ENCODE measurements around the gene IL2RA. TPM values are rescaled to one million over a fixed set of nuclear protein-coding genes. Genes with fewer than 3 reads are reported as not detected.
A peak's percentile ranks its signal among the peaks of the same experiment; 100 is the strongest.

Gene IL2RA
- total RNA-seq, 2 donors from 2014 or later, result 1,064 to 1,187 TPM

GRCh38 chr10:6092731-6093130 lies 30.6 kb upstream of the IL2RA start:
- Mint-ChIP-seq H3K9me3 (no peaks in the 10 kb centered on the region), H3K4me1 (ENCODE audit: low read depth in 2 of 2) (peaks cover 61 to 65% of the 10 kb centered on the region in 2 donors), H3K27ac (peak overlapping the region; percentile 12 to 40), H3K36me3 (no peaks in the 10 kb centered on the region), H3K27me3 (no peaks in the 10 kb centered on the region), H3K4me3 (peak overlapping the region; percentile 92)
- DNase-seq (ENCODE audit: low spot score) (no peak), ATAC-seq (no peak)

DNA sequence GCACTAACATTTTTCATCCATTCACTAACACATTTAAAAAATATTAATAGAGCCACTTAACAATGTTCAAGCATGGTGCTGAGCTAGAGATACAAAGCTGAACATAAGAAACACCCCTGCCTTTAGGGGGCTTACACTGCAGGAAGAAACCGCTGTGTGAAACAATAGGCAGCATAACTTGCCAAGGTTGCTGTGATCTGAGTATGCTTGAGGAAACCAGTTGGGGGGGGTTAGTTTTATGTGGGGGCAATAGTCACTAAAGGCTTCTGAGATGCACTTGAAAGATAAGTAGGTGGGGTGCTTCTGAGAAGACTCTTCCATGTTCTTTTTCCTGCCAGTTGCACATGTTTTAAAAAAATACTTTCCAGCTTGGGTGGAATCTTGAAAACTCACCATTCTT lies 29.5 kb upstream of the IL2RA start:
- H3K27me3 Mint-ChIP-seq, result no peaks in the 10 kb centered on the region
- peak overlapping the region; percentile 12 to 40 for H3K27ac Mint-ChIP-seq
- ATAC-seq (no peak), DNase-seq (ENCODE audit: low spot score) (no peak)
- peaks cover 62 to 70% of the 10 kb centered on the region in 2 donors for H3K4me1 Mint-ChIP-seq (ENCODE audit: low read depth in 2 of 2)
- H3K4me3 Mint-ChIP-seq, result peak overlapping the region; percentile 92
- no peaks in the 10 kb centered on the region for H3K9me3 Mint-ChIP-seq
- no peaks in the 10 kb centered on the region for H3K36me3 Mint-ChIP-seq

- peak overlapping the region; percentile 92 for H3K4me3 Mint-ChIP-seq
- DNase-seq (ENCODE audit: low spot score) (no peak), ATAC-seq (no peak)
- H3K27me3 Mint-ChIP-seq, result no peaks in the 10 kb centered on the region
- peak overlapping the region; percentile 65 to 87 for H3K27ac Mint-ChIP-seq
- no peaks in the 10 kb centered on the region for H3K9me3 Mint-ChIP-seq
- peaks cover 57 to 71% of the 10 kb centered on the region in 2 donors for H3K4me1 Mint-ChIP-seq (ENCODE audit: low read depth in 2 of 2)
- no peaks in the 10 kb centered on the region for H3K36me3 Mint-ChIP-seq
These were observed 27.4 kb upstream of the IL2RA start for GRCh38 chr10:6089334-6090219.

DNA sequence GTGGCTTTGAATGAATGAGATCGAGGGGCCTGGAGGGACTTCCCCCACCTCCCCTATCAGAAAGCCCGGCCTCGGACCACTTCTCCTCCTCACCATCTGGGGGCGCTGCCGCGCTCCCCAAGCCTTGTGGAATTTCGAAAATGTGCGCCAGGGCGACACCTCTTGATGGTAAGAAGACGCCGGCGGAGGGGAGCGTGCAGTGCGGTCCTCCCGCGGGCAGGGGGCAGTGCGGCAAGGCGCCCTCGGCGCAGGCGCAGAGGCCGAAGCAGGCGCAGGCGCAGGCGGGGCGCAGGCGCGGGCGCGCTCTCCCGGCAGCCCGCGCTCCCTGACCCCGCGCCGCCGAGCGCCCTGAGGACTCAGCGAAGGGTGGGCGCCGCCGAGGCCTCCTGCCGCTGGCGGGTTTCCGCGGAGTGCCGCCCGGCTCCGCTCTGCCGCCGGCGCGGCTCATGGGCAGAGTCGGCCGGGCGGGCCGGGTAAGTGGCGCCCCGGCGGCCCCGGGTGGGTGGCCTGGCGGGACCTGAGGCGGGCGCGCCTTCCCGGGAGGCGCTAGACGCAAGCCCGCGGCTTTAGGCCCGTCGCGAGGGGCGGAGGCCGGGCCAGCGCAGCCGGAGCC lies 26.7 kb upstream of the IL2RA start, which contains the start of gene RBM17:
TSS of gene RBM17 (plus strand) at position 314 of the 613 bp plus-strand sequence. CDS start 8,032 bp downstream, outside the sequence.
- Mint-ChIP-seq H3K4me1 (ENCODE audit: low read depth in 2 of 2) (peaks cover 53 to 68% of the 10 kb centered on the region in 2 donors), H3K27ac (peak within 1 kb of the TSS; percentile 65 to 90), H3K27me3 (no peaks in the 10 kb centered on the region), H3K36me3 (no peaks in the 10 kb centered on the region), H3K4me3 (peak within 1 kb of the TSS; percentile 92), H3K9me3 (no peaks in the 10 kb centered on the region)
- ATAC-seq (peak; percentile 93 to 96), DNase-seq (ENCODE audit: low spot score) (peak; percentile 97)

GRCh38 chr10:6086375-6087233 lies 24.4 kb upstream of the IL2RA start:
- H3K4me1 Mint-ChIP-seq (ENCODE audit: low read depth in 2 of 2), result peaks cover 61 to 77% of the 10 kb centered on the region in 2 donors
- peak; percentile 91 for DNase-seq (ENCODE audit: low spot score)
- peak overlapping the region; percentile 65 to 78 for H3K27ac Mint-ChIP-seq
- ATAC-seq, result peak; percentile 48 to 62
- peak overlapping the region; percentile 81 for H3K4me3 Mint-ChIP-seq
- H3K27me3 Mint-ChIP-seq, result no peaks in the 10 kb centered on the region
- peaks cover 10% of the 10 kb centered on the region for H3K36me3 Mint-ChIP-seq
- H3K9me3 Mint-ChIP-seq, result no peaks in the 10 kb centered on the region

DNA sequence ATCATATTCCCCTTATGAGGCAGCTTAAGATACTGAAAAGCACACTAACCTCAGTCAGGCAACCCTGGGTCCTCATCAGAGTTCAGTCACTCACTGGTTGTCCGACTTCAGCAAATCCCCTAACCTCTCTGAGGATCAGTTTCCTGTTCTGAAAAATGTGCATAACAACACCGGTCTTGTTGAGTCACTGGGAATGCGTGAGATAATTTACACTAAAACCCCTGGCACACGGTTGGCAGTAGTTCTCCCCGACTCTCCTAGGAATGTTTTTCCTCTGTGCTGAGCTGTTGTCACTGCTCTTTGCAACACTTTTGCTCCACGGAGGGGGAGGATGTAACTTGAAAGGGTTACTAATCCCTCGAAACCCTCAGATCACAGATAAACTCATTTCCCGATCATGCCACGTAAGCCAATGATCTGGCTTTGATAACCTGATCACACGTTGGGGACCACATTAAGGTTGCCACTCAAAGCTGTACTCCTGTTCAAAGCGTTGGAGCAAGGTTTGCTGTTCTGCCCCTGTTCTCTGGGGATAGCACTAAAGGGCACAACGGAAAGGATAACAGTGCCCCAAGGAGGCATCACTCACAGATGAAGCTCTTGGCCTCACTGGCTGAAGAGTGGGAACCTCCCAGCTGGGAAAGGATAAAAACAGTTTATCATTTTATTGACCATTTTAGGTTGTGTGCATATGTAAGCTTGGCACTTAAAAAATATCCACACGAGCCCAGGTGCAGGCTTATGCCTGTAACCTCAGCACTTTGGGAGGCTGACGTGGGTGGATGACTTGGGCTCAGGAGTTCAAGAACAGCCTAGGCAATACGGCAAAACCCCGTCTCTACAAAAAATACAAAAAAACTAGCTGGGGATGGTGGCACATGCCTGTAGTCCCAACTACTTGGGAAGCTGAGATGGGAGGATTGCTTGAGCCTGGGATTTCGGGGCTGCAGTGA lies 21.6 kb upstream of the IL2RA start:
- Mint-ChIP-seq H3K4me1 (ENCODE audit: low read depth in 2 of 2) (peaks cover 51 to 63% of the 10 kb centered on the region in 2 donors), H3K9me3 (no peaks in the 10 kb centered on the region), H3K36me3 (peaks cover 10% of the 10 kb centered on the region), H3K27ac (peak overlapping the region; percentile 68 to 88), H3K4me3 (peak overlapping the region; percentile 83), H3K27me3 (peaks cover 0 to 2% of the 10 kb centered on the region in 2 donors)
- ATAC-seq (peak; percentile 57 to 77), DNase-seq (ENCODE audit: low spot score) (no peak)

- Mint-ChIP-seq H3K36me3 (peaks cover 10% of the 10 kb centered on the region), H3K4me1 (ENCODE audit: low read depth in 2 of 2) (peaks cover 42 to 52% of the 10 kb centered on the region in 2 donors), H3K9me3 (no peaks in the 10 kb centered on the region)
These were observed 20.6 kb upstream of the IL2RA start for GRCh38 chr10:6082496-6083395.

DNA sequence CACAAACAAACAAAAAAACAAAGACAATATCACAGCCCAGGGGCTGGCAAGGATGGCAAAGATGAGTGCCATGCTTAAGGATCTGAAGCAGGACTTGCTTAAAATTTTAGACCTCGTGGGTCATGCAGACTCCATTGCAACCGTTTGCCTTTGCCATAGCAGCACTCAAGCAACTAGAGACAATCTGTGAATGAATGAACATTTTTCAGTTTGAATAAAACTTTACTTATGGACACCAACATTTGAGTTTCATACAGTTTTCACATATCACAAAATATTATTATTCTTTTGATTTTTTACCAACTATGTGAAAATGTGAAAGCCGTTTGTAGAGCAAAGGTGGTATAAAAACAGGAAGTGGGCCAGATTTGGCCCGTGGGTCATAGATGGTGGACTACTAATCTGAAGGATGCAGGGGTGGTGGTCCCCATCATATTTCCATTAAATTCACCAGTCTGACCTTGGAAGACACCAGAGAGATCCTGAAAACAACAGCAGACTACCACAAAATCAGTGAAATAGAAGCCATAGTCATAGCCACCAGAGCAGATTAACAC lies 18.3 kb upstream of the IL2RA start:
- H3K36me3 Mint-ChIP-seq, result peaks cover 10% of the 10 kb centered on the region
- no peak for ATAC-seq
- peaks cover 0 to 2% of the 10 kb centered on the region in 2 donors for H3K27me3 Mint-ChIP-seq
- no peaks in the 10 kb centered on the region for H3K9me3 Mint-ChIP-seq
- peaks cover 29 to 40% of the 10 kb centered on the region in 2 donors for H3K4me1 Mint-ChIP-seq (ENCODE audit: low read depth in 2 of 2)
- peak overlapping the region; percentile 20 for H3K4me3 Mint-ChIP-seq
- DNase-seq (ENCODE audit: low spot score), result no peak
- no peak overlapping the region for H3K27ac Mint-ChIP-seq

More at GRCh38 chr10:6082496-6083395, 20.6 kb upstream of the IL2RA start:
- Mint-ChIP-seq H3K4me3 (peak overlapping the region; percentile 83), H3K27ac (peak overlapping the region; percentile 68 to 88), H3K27me3 (peaks cover 0 to 2% of the 10 kb centered on the region in 2 donors)
- no peak for DNase-seq (ENCODE audit: low spot score)
- peak in 1 of 2 donors; percentile 19 for ATAC-seq

DNA sequence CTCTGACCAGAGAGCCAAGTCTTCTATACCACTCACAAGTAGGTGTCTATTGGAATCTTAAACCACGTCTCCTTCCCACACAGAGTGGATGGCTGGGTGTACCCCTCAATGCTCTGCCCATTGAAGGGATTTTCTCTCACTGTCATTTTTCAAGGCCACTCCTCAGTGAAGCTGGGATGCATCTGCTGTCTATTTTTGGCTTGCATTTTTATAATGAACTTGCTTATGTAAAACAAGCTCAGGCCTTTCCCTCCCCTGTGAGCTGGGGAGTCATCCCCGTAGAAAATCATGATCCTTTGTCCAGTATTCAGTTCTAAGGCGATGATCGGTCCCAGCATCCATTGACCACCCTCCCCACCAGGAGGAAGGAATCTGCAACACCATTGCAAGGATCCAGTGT lies 16.9 kb upstream of the IL2RA start:
- H3K27ac Mint-ChIP-seq, result peak overlapping the region in 1 of 2 donors; percentile 32
- DNase-seq (ENCODE audit: low spot score) (no peak), ATAC-seq (no peak)
- peaks cover 37 to 48% of the 10 kb centered on the region in 2 donors for H3K4me1 Mint-ChIP-seq (ENCODE audit: low read depth in 2 of 2)
- peaks cover 0 to 7% of the 10 kb centered on the region in 2 donors for H3K27me3 Mint-ChIP-seq
- H3K36me3 Mint-ChIP-seq, result peaks cover 10% of the 10 kb centered on the region
- H3K9me3 Mint-ChIP-seq, result no peaks in the 10 kb centered on the region
- no peak overlapping the region for H3K4me3 Mint-ChIP-seq

GRCh38 chr10:6077071-6077675 lies 15.0 kb upstream of the IL2RA start:
- Mint-ChIP-seq H3K9me3 (no peaks in the 10 kb centered on the region), H3K36me3 (peaks cover 6% of the 10 kb centered on the region), H3K27me3 (peaks cover 0 to 7% of the 10 kb centered on the region in 2 donors), H3K27ac (peak overlapping the region in 1 of 2 donors; percentile 11), H3K4me1 (ENCODE audit: low read depth in 2 of 2) (peaks cover 26 to 45% of the 10 kb centered on the region in 2 donors), H3K4me3 (no peak overlapping the region)
- DNase-seq (ENCODE audit: low spot score) (no peak), ATAC-seq (no peak)

Data from natural killer cell treated with Interleukin-12 subunit alpha and Interleukin-12 subunit beta and Interleukin-15 and Interleukin-18, amount 100 ng/mL, for 72 hours (primary cell).